ENCODE data around the gene ARHGAP28.

The ARHGAP28 gene

GRCh38 chr18:6857300-6857699 lies 127.8 kb downstream of the ARHGAP28 start:
- H3K9me2 ChIP-seq (replicated peaks; ENCODE audit: control insufficient read depth, low read length), result no peaks in the 10 kb centered on the region
- TF ChIP-seq EZH2phosphoT487 (IDR thresholded peaks at IDR 0.05; ENCODE audit: borderline replicate concordance, low read length), result no peak

GRCh38 chr18:6859676-6860422 lies 130.3 kb downstream of the ARHGAP28 start:
- no peaks in the 10 kb centered on the region for H3K79me2 ChIP-seq (ENCODE audit: control insufficient read depth, low read length)
- no peak overlapping the region for H3K4me3 ChIP-seq (ENCODE audit: low read length)
- no peak overlapping the region for H3K27ac ChIP-seq (ENCODE audit: low read depth, low read length)
- H4K20me1 ChIP-seq (ENCODE audit: control insufficient read depth, insufficient read depth, low read depth, low read length), result no peaks in the 10 kb centered on the region
- H3K4me1 ChIP-seq (ENCODE audit: control insufficient read depth, low read length), result no peaks in the 10 kb centered on the region
- no peaks in the 10 kb centered on the region for H3K9me2 ChIP-seq (replicated peaks; ENCODE audit: control insufficient read depth, low read length)
- no peaks in the 10 kb centered on the region for H3F3A ChIP-seq (ENCODE audit: control insufficient read depth, insufficient read depth)
- H3K9me3 ChIP-seq (ENCODE audit: control insufficient read depth, insufficient read depth, low read length), result peaks cover 4% of the 10 kb centered on the region; the same call in 1 of the 2 replicates
- no peaks in the 10 kb centered on the region for H3K36me3 ChIP-seq (ENCODE audit: control insufficient read depth, low read length)
- TF ChIP-seq, protein P1, sequence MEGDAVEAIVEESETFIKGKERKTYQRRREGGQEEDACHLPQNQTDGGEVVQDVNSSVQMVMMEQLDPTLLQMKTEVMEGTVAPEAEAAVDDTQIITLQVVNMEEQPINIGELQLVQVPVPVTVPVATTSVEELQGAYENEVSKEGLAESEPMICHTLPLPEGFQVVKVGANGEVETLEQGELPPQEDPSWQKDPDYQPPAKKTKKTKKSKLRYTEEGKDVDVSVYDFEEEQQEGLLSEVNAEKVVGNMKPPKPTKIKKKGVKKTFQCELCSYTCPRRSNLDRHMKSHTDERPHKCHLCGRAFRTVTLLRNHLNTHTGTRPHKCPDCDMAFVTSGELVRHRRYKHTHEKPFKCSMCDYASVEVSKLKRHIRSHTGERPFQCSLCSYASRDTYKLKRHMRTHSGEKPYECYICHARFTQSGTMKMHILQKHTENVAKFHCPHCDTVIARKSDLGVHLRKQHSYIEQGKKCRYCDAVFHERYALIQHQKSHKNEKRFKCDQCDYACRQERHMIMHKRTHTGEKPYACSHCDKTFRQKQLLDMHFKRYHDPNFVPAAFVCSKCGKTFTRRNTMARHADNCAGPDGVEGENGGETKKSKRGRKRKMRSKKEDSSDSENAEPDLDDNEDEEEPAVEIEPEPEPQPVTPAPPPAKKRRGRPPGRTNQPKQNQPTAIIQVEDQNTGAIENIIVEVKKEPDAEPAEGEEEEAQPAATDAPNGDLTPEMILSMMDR (IDR thresholded peaks at IDR 0.05; ENCODE audit: low read depth, low read length, poor library complexity, severe bottlenecking), result no peak
- no peak for TF ChIP-seq EZH2phosphoT487 (IDR thresholded peaks at IDR 0.05; ENCODE audit: borderline replicate concordance, low read length)
- H3K27me3 ChIP-seq (ENCODE audit: control insufficient read depth, low read length), result no peaks in the 10 kb centered on the region
- no peak overlapping the region for H3K4me2 ChIP-seq (ENCODE audit: low read length)

More at GRCh38 chr18:6857300-6857699, 127.8 kb downstream of the ARHGAP28 start:
- no peaks in the 10 kb centered on the region for H3K4me1 ChIP-seq (ENCODE audit: control insufficient read depth, low read length)
- no peaks in the 10 kb centered on the region for H3F3A ChIP-seq (ENCODE audit: control insufficient read depth, insufficient read depth)
- no peaks in the 10 kb centered on the region for H4K20me1 ChIP-seq (ENCODE audit: control insufficient read depth, insufficient read depth, low read depth, low read length)
- H3K27ac ChIP-seq (ENCODE audit: low read depth, low read length), result no peak overlapping the region
- no peaks in the 10 kb centered on the region for H3K36me3 ChIP-seq (ENCODE audit: control insufficient read depth, low read length)
- H3K4me2 ChIP-seq (ENCODE audit: low read length), result no peak overlapping the region
- H3K27me3 ChIP-seq (ENCODE audit: control insufficient read depth, low read length), result no peaks in the 10 kb centered on the region
- no peak overlapping the region for H3K4me3 ChIP-seq (ENCODE audit: low read length)
- no peaks in the 10 kb centered on the region for H3K79me2 ChIP-seq (ENCODE audit: control insufficient read depth, low read length)
- peaks cover 4% of the 10 kb centered on the region; the same call in 1 of the 2 replicates for H3K9me3 ChIP-seq (ENCODE audit: control insufficient read depth, insufficient read depth, low read length)

DNA sequence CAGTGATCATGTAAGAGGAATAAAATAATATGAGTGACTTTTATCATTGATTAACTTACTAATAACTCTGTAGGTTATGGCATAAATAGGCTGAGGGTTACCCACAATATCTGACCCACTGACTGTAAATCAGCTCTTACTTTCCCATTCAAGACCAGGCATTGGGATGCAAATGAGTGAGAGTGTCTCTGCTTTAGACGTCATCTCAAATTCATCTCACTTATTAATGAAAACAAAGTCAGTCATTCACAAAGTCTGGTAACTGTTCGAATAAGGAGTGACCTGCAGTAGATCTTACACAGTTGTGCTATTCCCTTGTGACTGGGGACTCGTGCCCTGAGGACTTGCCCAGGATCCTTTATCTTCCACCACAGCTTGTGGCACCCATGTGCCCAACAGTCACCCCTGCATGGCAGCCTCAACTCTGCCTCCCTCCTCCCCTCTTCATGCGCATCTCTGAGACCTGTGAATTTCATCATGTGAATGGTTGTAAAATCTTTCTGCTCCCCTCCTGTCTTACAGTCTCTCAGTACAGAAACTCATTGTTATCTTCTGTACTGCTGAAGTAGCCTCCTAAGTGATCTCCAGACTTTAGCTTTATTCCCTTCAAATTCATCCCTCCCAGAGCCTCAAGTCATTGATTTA lies 131.4 kb downstream of the ARHGAP28 start:
- no peak overlapping the region for H3K4me3 ChIP-seq (ENCODE audit: low read length)
- H3K9me3 ChIP-seq (ENCODE audit: control insufficient read depth, insufficient read depth, low read length), result peaks cover under 1% of the 10 kb centered on the region; the same call in 1 of the 2 replicates
- H3K4me1 ChIP-seq (ENCODE audit: control insufficient read depth, low read length), result no peaks in the 10 kb centered on the region
- no peak overlapping the region for H3K4me2 ChIP-seq (ENCODE audit: low read length)
- H4K20me1 ChIP-seq (ENCODE audit: control insufficient read depth, insufficient read depth, low read depth, low read length), result no peaks in the 10 kb centered on the region
- H3K9me2 ChIP-seq (replicated peaks; ENCODE audit: control insufficient read depth, low read length), result no peaks in the 10 kb centered on the region
- no peaks in the 10 kb centered on the region for H3K27me3 ChIP-seq (ENCODE audit: control insufficient read depth, low read length)
- H3K27ac ChIP-seq (ENCODE audit: low read depth, low read length), result no peak overlapping the region
- H3K79me2 ChIP-seq (ENCODE audit: control insufficient read depth, low read length), result no peaks in the 10 kb centered on the region
- H3F3A ChIP-seq (ENCODE audit: control insufficient read depth, insufficient read depth), result no peaks in the 10 kb centered on the region
- no peaks in the 10 kb centered on the region for H3K36me3 ChIP-seq (ENCODE audit: control insufficient read depth, low read length)
- no peak for TF ChIP-seq EZH2phosphoT487 (IDR thresholded peaks at IDR 0.05; ENCODE audit: borderline replicate concordance, low read length)
- TF ChIP-seq, protein P1 (IDR thresholded peaks at IDR 0.05; ENCODE audit: low read depth, low read length, poor library complexity, severe bottlenecking), result no peak

DNA sequence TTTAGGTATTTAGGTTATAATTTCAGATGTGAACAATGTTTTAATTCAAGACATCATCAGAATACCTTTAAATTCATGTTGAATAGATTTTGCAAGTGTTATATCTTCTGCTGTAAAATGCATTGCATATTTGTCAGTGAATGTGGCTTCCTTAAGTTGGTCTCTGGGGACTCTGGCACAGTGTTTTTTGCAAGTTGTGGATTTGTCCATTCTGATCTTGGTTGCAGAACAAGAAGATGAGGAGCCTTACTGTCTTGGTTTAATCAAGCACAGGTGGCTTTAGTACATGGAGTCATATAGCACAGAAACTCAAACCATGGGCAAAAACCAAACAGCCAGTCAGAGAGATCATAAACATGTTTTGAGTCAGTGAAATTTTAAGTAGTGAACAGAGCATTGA lies 135.7 kb downstream of the ARHGAP28 start:
- no peaks in the 10 kb centered on the region for H3F3A ChIP-seq (ENCODE audit: control insufficient read depth, insufficient read depth)
- H3K9me2 ChIP-seq (replicated peaks; ENCODE audit: control insufficient read depth, low read length), result no peaks in the 10 kb centered on the region
- H4K20me1 ChIP-seq (ENCODE audit: control insufficient read depth, insufficient read depth, low read depth, low read length), result no peaks in the 10 kb centered on the region
- H3K4me1 ChIP-seq (ENCODE audit: control insufficient read depth, low read length), result no peaks in the 10 kb centered on the region
- no peak overlapping the region for H3K4me3 ChIP-seq (ENCODE audit: low read length)
- no peaks in the 10 kb centered on the region for H3K9me3 ChIP-seq (ENCODE audit: control insufficient read depth, insufficient read depth, low read length)
- no peaks in the 10 kb centered on the region for H3K79me2 ChIP-seq (ENCODE audit: control insufficient read depth, low read length)
- no peak overlapping the region for H3K27ac ChIP-seq (ENCODE audit: low read depth, low read length)
- no peak overlapping the region for H3K4me2 ChIP-seq (ENCODE audit: low read length)
- TF ChIP-seq EZH2phosphoT487 (IDR thresholded peaks at IDR 0.05; ENCODE audit: borderline replicate concordance, low read length), result no peak
- TF ChIP-seq, protein P1 (IDR thresholded peaks at IDR 0.05; ENCODE audit: low read depth, low read length, poor library complexity, severe bottlenecking), result no peak
- H3K27me3 ChIP-seq (ENCODE audit: control insufficient read depth, low read length), result no peaks in the 10 kb centered on the region
- no peaks in the 10 kb centered on the region for H3K36me3 ChIP-seq (ENCODE audit: control insufficient read depth, low read length)
